Mononuclear cell (primary cell): ENCODE data around the gene DBN1. TPM values are rescaled to one million over a fixed set of nuclear protein-coding genes. Genes with fewer than 3 reads are reported as not detected.

Experiments used
- H3K27me3 ChIP-seq: 2 replicates; pipeline ENCODE4 v1.6.0; 2011; ENCODE audit warnings: low read length, control low read depth; ENCODE audit not compliant: insufficient read depth
- H3K4me1 ChIP-seq: 2 replicates; pipeline ENCODE4 v1.5.1; 2011; ENCODE audit warnings: mild to moderate bottlenecking, low read length, control low read depth; ENCODE audit not compliant: insufficient read depth
- H3K4me3 ChIP-seq: 2 replicates; pipeline ENCODE4 v1.5.1; 2011; ENCODE audit warnings: mild to moderate bottlenecking, low read length, moderate library complexity
- H3K9me3 ChIP-seq: 2 replicates; pipeline ENCODE4 v1.5.1; 2011; ENCODE audit warnings: low read depth, mild to moderate bottlenecking, control low read depth, low read length
- total RNA-seq: library from RNA; depleted of rRNA; stranded (reverse); fragments of >200 nt; gene quantifications from one replicate; pipeline ENCODE4 v1.2.3, GENCODE V29; 2012

The DBN1 gene
- total RNA-seq, 1 donor = 4.6 TPM

GRCh38 chr5:177509381-177509951 lies 36.0 kb upstream of the DBN1 start, which contains the start of gene DOK3:
Gene DOK3, minus strand, starts transcription at chr5:177509826. Its CDS starts 286 bp downstream, at chr5:177509540.
- Histone ChIP-seq H3K27me3 (no peaks in the 10 kb centered on the region), H3K4me3 (peak within 1 kb of the TSS; percentile 79), H3K4me1 (peaks cover 47% of the 10 kb centered on the region), H3K9me3 (no peaks in the 10 kb centered on the region)

DNA sequence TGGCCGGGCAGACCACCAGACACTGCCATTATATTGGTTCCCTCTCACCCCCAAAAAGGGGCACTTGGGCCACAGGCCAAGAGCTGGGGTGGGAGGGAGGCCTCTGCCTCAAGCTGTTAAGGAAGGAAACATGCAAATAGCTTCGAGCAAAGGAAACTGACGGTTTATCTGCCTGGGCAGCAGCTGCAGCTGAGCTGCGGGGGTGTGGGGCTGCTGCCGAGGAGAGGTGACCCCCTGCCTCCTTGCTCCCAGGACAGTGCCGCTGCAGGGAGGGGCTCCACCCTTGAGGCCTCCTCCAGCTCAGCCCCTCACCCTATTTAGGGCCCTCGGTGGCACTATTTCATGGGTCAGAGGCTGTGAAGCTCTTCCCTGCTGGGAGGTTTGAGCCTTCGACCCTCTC lies 35.4 kb upstream of the DBN1 start:
- H3K4me3 ChIP-seq = peak overlapping the region; percentile 79
- H3K9me3 ChIP-seq = no peaks in the 10 kb centered on the region
- H3K27me3 ChIP-seq = no peaks in the 10 kb centered on the region
- peaks cover 50% of the 10 kb centered on the region for H3K4me1 ChIP-seq

- Histone ChIP-seq H3K4me3 (peak overlapping the region; percentile 79), H3K27me3 (no peaks in the 10 kb centered on the region), H3K9me3 (no peaks in the 10 kb centered on the region), H3K4me1 (peaks cover 56% of the 10 kb centered on the region)
These were observed 34.8 kb upstream of the DBN1 start for GRCh38 chr5:177508221-177508611.

- no peaks in the 10 kb centered on the region for H3K27me3 ChIP-seq
- H3K9me3 ChIP-seq = no peaks in the 10 kb centered on the region
- H3K4me3 ChIP-seq = peak overlapping the region; percentile 79
- H3K4me1 ChIP-seq = peaks cover 61% of the 10 kb centered on the region
These were observed 34.3 kb upstream of the DBN1 start for GRCh38 chr5:177507596-177508220.

- Histone ChIP-seq H3K9me3 (no peaks in the 10 kb centered on the region), H3K4me1 (peaks cover 67% of the 10 kb centered on the region), H3K27me3 (no peaks in the 10 kb centered on the region), H3K4me3 (peak overlapping the region; percentile 79)
These were observed 33.7 kb upstream of the DBN1 start for GRCh38 chr5:177507165-177507564.

- H3K4me3 ChIP-seq = no peak overlapping the region
- H3K27me3 ChIP-seq = no peaks in the 10 kb centered on the region
- H3K4me1 ChIP-seq = peaks cover 64% of the 10 kb centered on the region
- no peaks in the 10 kb centered on the region for H3K9me3 ChIP-seq
These were observed 31.6 kb upstream of the DBN1 start for GRCh38 chr5:177505075-177505474.

DNA sequence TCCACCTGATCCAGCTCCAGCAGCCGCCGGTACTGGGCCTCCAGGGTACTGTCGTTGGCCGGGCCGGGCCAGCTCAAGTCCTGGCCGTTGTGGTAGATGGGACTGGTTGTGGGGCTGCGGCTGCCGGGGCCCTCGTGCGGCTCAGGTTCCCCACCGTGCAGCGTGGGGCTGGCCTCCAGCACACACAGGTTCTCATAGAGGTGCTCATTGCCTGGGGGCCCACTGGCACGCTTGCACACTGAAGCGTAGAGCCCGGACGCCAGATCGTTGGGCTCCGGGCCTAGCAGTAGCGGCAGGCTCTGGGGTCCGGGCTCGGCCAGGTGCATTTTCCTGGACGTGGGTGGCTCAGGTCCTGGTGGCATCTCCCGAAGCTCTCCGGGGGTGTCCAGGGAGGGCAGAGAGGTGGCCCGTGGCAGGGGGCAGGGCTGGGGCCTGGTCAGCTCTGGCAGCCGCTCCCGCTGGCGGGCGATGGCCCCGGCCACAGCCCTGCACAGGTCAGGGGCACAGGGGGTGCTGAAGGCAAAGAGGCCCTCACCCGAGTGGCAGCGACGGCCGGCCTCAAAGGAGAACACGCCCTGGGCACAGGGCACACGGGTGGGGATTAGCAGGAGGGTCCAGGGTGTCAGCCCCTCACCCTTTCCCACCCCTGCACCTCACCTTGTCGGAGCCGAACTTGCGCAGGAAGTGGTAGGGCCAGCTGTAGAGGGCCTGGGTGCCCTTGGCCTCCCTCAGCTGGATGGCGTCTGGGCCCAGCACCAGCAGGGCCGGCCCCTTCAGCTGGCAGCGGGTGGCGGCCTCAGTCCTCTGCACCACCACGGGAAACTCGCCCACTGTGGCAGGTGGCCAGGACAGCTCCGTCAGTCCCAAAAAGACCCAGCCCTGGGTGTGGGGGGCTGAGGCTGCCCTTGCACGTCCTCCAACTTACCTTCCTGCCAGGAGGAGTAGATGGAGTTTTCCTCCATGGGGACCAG lies 30.9 kb upstream of the DBN1 start:
- Histone ChIP-seq H3K27me3 (no peaks in the 10 kb centered on the region), H3K4me1 (peaks cover 60% of the 10 kb centered on the region), H3K4me3 (no peak overlapping the region), H3K9me3 (no peaks in the 10 kb centered on the region)

GRCh38 chr5:177503351-177504085 lies 30.1 kb upstream of the DBN1 start:
- Histone ChIP-seq H3K4me1 (peaks cover 59% of the 10 kb centered on the region), H3K9me3 (no peaks in the 10 kb centered on the region), H3K27me3 (no peaks in the 10 kb centered on the region), H3K4me3 (no peak overlapping the region)

- H3K27me3 ChIP-seq = no peaks in the 10 kb centered on the region
- no peak overlapping the region for H3K4me3 ChIP-seq
- H3K4me1 ChIP-seq = peaks cover 59% of the 10 kb centered on the region
- no peaks in the 10 kb centered on the region for H3K9me3 ChIP-seq
These were observed 29.5 kb upstream of the DBN1 start for GRCh38 chr5:177502886-177503285.

DNA sequence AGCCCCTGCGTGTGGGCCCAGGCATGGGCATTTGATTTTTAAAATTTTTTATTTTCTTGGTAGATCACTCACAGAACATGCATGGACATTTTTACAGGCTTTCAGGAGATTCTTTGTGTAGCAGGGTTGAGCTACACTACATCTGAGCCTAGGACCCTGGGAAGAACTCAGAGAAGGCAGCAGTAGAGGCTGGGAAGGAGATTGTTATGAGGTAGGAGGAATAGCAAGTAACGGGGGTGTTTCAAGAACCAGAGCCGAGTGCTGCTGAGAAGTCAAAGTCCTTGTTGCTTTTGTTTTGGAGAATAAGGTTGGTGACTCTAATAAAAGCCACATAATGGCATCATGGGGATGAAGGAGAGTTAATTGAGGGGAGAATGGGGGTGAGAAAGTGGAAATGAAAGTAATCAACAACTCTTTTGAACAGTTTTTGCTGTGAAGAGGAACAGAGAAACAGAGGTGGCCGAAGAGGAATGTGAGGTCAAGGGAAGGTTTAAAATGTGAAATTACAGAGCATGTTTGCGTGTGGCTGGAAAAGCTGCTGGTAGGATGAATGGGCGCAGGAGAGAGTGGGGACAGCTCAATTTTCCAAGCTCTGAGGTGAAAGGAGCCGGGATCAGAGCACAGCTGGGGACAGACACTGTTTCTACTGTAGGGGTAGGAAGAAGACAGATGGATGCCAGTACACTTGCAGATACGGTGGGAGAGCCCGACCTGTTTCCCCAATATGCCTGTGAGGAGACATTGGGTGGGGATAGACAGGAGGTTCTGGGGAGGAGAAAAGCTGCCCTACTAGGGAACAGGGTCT lies 28.6 kb upstream of the DBN1 start:
- Histone ChIP-seq H3K27me3 (no peaks in the 10 kb centered on the region), H3K9me3 (no peaks in the 10 kb centered on the region), H3K4me1 (peaks cover 54% of the 10 kb centered on the region), H3K4me3 (no peak overlapping the region)

- H3K4me1 ChIP-seq = peaks cover 58% of the 10 kb centered on the region
- H3K4me3 ChIP-seq = no peak overlapping the region
- no peaks in the 10 kb centered on the region for H3K27me3 ChIP-seq
- H3K9me3 ChIP-seq = no peaks in the 10 kb centered on the region
These were observed 27.5 kb upstream of the DBN1 start for GRCh38 chr5:177500685-177501522.

- H3K27me3 ChIP-seq = no peaks in the 10 kb centered on the region
- no peaks in the 10 kb centered on the region for H3K9me3 ChIP-seq
- peaks cover 69% of the 10 kb centered on the region for H3K4me1 ChIP-seq
- H3K4me3 ChIP-seq = no peak overlapping the region
These were observed 26.4 kb upstream of the DBN1 start for GRCh38 chr5:177499842-177500241.

DNA sequence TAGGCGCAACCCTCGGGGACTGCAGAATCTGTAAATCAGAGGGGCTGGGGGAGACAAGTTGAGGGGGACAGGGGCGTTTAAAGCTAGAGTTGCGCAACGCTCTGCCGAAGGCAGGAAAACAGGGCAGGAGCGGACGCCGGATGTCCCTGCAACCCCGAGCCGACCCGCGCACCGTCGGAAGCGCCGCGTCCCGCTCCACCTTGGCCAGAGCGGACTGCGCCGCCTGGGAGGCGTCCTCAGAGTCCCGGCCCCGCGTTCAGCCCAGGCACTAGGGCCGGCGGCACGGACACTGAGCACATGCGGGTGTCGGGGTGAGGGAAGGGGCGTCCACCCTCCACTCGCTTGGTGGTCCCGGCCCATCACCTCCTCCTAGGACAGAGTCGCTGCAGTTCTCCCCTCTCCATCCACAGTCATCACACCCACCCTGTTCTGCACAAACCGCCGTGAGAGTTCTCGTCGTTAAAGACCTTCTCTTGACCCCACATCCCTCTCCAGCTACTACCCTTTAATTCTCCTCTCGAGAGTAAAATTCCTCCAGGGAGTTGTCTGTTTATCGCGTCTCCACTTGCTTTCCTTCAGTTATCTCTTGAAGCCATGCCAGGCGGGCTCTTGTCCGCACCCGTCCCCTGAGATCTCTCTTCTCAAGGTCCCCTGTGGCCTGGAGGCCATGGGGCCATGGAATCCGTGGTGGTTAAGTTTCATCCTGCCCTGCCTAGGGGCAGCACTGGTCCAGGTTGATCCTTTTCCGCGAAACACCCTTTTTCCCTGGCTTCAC lies 24.8 kb upstream of the DBN1 start:
- peak overlapping the region; percentile 55 for H3K4me3 ChIP-seq
- H3K27me3 ChIP-seq = no peaks in the 10 kb centered on the region
- H3K9me3 ChIP-seq = no peaks in the 10 kb centered on the region
- H3K4me1 ChIP-seq = peaks cover 76% of the 10 kb centered on the region
